GM23248 (cell line): ENCODE data around the gene SUGCT.

Source experiments
- EZH2 ChIP-seq: fragments of 200-600 bp; sonication (generic); IDR thresholded peaks from 2 replicates; pipeline ENCODE4 v1.6.1; 2018; ENCODE audit warnings: antibody characterized with exemption, mild to moderate bottlenecking; ENCODE audit not compliant: insufficient read depth, poor library complexity, severe bottlenecking
- EZH2phosphoT487 ChIP-seq: fragments of 200-600 bp; sonication (generic); IDR thresholded peaks from 2 replicates; pipeline ENCODE4 v1.6.1; 2018; ENCODE audit warnings: antibody characterized with exemption, moderate library complexity, mild to moderate bottlenecking, low read depth; ENCODE audit not compliant: insufficient read depth

GRCh38 chr7:40167291-40167690, 32.5 kb downstream of the SUGCT start:
- TF ChIP-seq EZH2 (no peak), EZH2phosphoT487 (no peak)
